ENCODE measurements around the gene MAGI2. TPM values are rescaled to one million over a fixed set of nuclear protein-coding genes. Genes with fewer than 3 reads are reported as not detected.

MAGI2 gene
- total and polyA plus RNA-seq, 2 of the 13 experiments (the other 11 are each of a cell fraction or from before 2014, with no cell fraction given): 1.5 to 3.8 TPM

DNA sequence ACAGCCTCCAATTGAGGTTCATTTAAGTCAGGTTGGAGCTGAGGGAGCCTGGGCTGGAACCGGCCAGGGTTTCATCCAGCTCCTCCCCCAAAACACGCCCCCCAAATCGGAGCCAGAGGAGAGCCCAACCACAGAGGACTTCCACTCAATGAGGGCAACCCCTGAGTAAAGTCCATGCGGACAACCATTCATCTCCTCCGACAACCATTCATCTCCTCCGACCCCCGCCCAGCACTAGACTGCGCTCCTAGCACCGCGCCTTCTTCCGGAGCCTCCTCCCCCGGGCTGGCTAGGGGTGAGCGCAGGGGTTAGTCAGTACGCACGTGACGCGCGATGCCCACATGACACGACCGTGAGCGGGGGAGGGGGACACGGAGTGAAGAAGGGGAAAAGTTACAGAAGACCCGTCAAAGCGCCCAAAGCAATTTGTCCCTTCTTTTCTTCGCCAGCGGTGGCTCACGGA is 1.4 kb downstream of the MAGI2 start (continued):
- TF ChIP-seq GATAD2A (CRISPR knock-in tag; IDR thresholded peaks at IDR 0.05): peak; percentile 67
- TF ChIP-seq, protein P1, sequence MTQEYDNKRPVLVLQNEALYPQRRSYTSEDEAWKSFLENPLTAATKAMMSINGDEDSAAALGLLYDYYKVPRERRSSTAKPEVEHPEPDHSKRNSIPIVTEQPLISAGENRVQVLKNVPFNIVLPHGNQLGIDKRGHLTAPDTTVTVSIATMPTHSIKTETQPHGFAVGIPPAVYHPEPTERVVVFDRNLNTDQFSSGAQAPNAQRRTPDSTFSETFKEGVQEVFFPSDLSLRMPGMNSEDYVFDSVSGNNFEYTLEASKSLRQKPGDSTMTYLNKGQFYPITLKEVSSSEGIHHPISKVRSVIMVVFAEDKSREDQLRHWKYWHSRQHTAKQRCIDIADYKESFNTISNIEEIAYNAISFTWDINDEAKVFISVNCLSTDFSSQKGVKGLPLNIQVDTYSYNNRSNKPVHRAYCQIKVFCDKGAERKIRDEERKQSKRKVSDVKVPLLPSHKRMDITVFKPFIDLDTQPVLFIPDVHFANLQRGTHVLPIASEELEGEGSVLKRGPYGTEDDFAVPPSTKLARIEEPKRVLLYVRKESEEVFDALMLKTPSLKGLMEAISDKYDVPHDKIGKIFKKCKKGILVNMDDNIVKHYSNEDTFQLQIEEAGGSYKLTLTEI (CRISPR knock-in tag; conservative IDR thresholded peaks at IDR 0.05): no peak
- TF ChIP-seq TOPORS (CRISPR knock-in tag; IDR thresholded peaks at IDR 0.05): no peak
- TF ChIP-seq ETV6 (CRISPR knock-in tag; conservative IDR thresholded peaks at IDR 0.05): no peak
- TF ChIP-seq ZBTB38 (CRISPR knock-in tag; IDR thresholded peaks at IDR 0.05): no peak
- TF ChIP-seq ELF3 (CRISPR knock-in tag; IDR thresholded peaks at IDR 0.05): peak; percentile 71
- TF ChIP-seq TEAD2 (CRISPR knock-in tag; IDR thresholded peaks at IDR 0.05): no peak
- TF ChIP-seq REL (CRISPR knock-in tag; conservative IDR thresholded peaks at IDR 0.05): no peak
- TF ChIP-seq MZF1 (CRISPR knock-in tag; IDR thresholded peaks at IDR 0.05; ENCODE audit: borderline replicate concordance): no peak
- no peak for TF ChIP-seq DPF2 (CRISPR knock-in tag; IDR thresholded peaks at IDR 0.05; ENCODE audit: borderline replicate concordance, low read depth)
- peak; percentile 34; the same call in 1 of the 2 replicates for TF ChIP-seq GMEB1 (CRISPR knock-in tag; IDR thresholded peaks at IDR 0.05; ENCODE audit: borderline replicate concordance)
- no peak for TF ChIP-seq ZNF253 (CRISPR knock-in tag; IDR thresholded peaks at IDR 0.05; ENCODE audit: borderline replicate concordance)
- 0 out of 2 replicates have a peak, but pooled peaks have one; percentile 38 for TF ChIP-seq REPIN1 (CRISPR knock-in tag; IDR thresholded peaks at IDR 0.05; ENCODE audit: borderline replicate concordance, low read depth)
- TF ChIP-seq ZUFSP (CRISPR knock-in tag; IDR thresholded peaks at IDR 0.05; ENCODE audit: borderline replicate concordance): no peak
- no peak for TF ChIP-seq HHEX (CRISPR knock-in tag; IDR thresholded peaks at IDR 0.05)
- TF ChIP-seq HNRNPUL1 (IDR thresholded peaks at IDR 0.05; ENCODE audit: low read depth, low read length): no peak
- no peak; the same call in 1 of the 2 replicates for TF ChIP-seq GTF2F1 (IDR thresholded peaks at IDR 0.05; ENCODE audit: low read length)
- no peak for TF ChIP-seq AGO1 (IDR thresholded peaks at IDR 0.05; ENCODE audit: low read depth, low read length, poor library complexity, severe bottlenecking)
- TF ChIP-seq, protein P2, sequence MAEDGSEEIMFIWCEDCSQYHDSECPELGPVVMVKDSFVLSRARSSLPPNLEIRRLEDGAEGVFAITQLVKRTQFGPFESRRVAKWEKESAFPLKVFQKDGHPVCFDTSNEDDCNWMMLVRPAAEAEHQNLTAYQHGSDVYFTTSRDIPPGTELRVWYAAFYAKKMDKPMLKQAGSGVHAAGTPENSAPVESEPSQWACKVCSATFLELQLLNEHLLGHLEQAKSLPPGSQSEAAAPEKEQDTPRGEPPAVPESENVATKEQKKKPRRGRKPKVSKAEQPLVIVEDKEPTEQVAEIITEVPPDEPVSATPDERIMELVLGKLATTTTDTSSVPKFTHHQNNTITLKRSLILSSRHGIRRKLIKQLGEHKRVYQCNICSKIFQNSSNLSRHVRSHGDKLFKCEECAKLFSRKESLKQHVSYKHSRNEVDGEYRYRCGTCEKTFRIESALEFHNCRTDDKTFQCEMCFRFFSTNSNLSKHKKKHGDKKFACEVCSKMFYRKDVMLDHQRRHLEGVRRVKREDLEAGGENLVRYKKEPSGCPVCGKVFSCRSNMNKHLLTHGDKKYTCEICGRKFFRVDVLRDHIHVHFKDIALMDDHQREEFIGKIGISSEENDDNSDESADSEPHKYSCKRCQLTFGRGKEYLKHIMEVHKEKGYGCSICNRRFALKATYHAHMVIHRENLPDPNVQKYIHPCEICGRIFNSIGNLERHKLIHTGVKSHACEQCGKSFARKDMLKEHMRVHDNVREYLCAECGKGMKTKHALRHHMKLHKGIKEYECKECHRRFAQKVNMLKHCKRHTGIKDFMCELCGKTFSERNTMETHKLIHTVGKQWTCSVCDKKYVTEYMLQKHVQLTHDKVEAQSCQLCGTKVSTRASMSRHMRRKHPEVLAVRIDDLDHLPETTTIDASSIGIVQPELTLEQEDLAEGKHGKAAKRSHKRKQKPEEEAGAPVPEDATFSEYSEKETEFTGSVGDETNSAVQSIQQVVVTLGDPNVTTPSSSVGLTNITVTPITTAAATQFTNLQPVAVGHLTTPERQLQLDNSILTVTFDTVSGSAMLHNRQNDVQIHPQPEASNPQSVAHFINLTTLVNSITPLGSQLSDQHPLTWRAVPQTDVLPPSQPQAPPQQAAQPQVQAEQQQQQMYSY (CRISPR knock-in tag; IDR thresholded peaks at IDR 0.05): no peak
- TF ChIP-seq, protein P3, sequence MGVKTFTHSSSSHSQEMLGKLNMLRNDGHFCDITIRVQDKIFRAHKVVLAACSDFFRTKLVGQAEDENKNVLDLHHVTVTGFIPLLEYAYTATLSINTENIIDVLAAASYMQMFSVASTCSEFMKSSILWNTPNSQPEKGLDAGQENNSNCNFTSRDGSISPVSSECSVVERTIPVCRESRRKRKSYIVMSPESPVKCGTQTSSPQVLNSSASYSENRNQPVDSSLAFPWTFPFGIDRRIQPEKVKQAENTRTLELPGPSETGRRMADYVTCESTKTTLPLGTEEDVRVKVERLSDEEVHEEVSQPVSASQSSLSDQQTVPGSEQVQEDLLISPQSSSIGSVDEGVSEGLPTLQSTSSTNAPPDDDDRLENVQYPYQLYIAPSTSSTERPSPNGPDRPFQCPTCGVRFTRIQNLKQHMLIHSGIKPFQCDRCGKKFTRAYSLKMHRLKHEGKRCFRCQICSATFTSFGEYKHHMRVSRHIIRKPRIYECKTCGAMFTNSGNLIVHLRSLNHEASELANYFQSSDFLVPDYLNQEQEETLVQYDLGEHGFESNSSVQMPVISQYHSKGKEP (CRISPR knock-in tag; IDR thresholded peaks at IDR 0.05): no peak
